H9 (cell line): ENCODE results near the gene SLC2A11. TPM values are rescaled to one million over a fixed set of nuclear protein-coding genes. Genes with fewer than 3 reads are reported as not detected.

Source experiments
- DNase-seq: peaks from one replicate; pipeline ENCODE4 v3.0.0-alpha.2; 2017
- H2AFZ ChIP-seq: one replicate; pipeline ENCODE4 v1.6.1; 2013; ENCODE audit warnings: mild to moderate bottlenecking, low read length, control low read depth, moderate library complexity
- H2AK5ac ChIP-seq: 2 replicates; pipeline ENCODE4 v1.6.1; 2013; ENCODE audit warnings: low read length, control low read depth, mixed read lengths; ENCODE audit not compliant: insufficient read length
- H2BK120ac ChIP-seq: one replicate; pipeline ENCODE4 v1.6.1; 2013; ENCODE audit warnings: low read depth, mild to moderate bottlenecking, low read length, control low read depth, inconsistent platforms; ENCODE audit not compliant: poor library complexity, severe bottlenecking
- H2BK12ac ChIP-seq: 2 replicates; pipeline ENCODE4 v1.6.1; 2013; ENCODE audit warnings: low read length, control low read depth, mixed read lengths, low read depth; ENCODE audit not compliant: insufficient read length
- H2BK15ac ChIP-seq: 2 replicates; pipeline ENCODE4 v1.6.1; 2013; ENCODE audit warnings: low read depth, low read length, control low read depth
- H2BK20ac ChIP-seq: one replicate; pipeline ENCODE4 v1.6.1; 2013; ENCODE audit warnings: low read depth, mild to moderate bottlenecking, low read length, control low read depth, inconsistent platforms; ENCODE audit not compliant: poor library complexity, severe bottlenecking
- H2BK5ac ChIP-seq: 2 replicates; pipeline ENCODE4 v1.6.1; 2013; ENCODE audit warnings: low read length, control low read depth, mixed read lengths; ENCODE audit not compliant: insufficient read length
- H3K14ac ChIP-seq: 2 replicates; pipeline ENCODE4 v1.6.1; 2013; ENCODE audit warnings: low read length, control low read depth; ENCODE audit not compliant: insufficient read depth
- H3K18ac ChIP-seq: 2 replicates; pipeline ENCODE4 v1.6.1; 2013; ENCODE audit warnings: low read depth, mild to moderate bottlenecking, mixed read lengths, low read length, control low read depth; ENCODE audit not compliant: insufficient read length
- H3K23ac ChIP-seq: 2 replicates; pipeline ENCODE4 v1.6.1; 2013; ENCODE audit warnings: low read length, control low read depth, mixed read lengths, low read depth; ENCODE audit not compliant: insufficient read length
- H3K23me2 ChIP-seq: 2 replicates; pipeline ENCODE4 v1.6.1; 2013; ENCODE audit warnings: low read depth, mild to moderate bottlenecking, mixed read lengths, low read length, control low read depth; ENCODE audit not compliant: insufficient read length, poor library complexity, severe bottlenecking
- H3K27ac ChIP-seq: 2 replicates; pipeline ENCODE4 v1.5.1; 2013; ENCODE audit warnings: low read length, control low read depth, mixed read lengths, low read depth; ENCODE audit not compliant: insufficient read length
- H3K27me3 ChIP-seq: 2 replicates; pipeline ENCODE4 v1.6.1; 2013; ENCODE audit warnings: low read length, control low read depth, inconsistent platforms; ENCODE audit not compliant: insufficient read depth
- H3K4ac ChIP-seq: 2 replicates; pipeline ENCODE4 v1.6.1; 2013; ENCODE audit warnings: low read depth, mild to moderate bottlenecking, control low read depth, inconsistent platforms, low read length, moderate library complexity
- H3K4me1 ChIP-seq: 2 replicates; pipeline ENCODE4 v1.6.1; 2013; ENCODE audit warnings: low read length, control low read depth, inconsistent platforms; ENCODE audit not compliant: insufficient read depth
- H3K4me2 ChIP-seq: 2 replicates; pipeline ENCODE4 v1.6.1; 2013; ENCODE audit warnings: low read length, control low read depth, mixed read lengths; ENCODE audit not compliant: insufficient read length, insufficient read depth
- H3K56ac ChIP-seq: 2 replicates; pipeline ENCODE4 v1.6.1; 2013; ENCODE audit warnings: low read depth, mild to moderate bottlenecking, mixed read lengths, low read length, control low read depth; ENCODE audit not compliant: insufficient read length
- H3K79me1 ChIP-seq: 2 replicates; pipeline ENCODE4 v1.6.1; 2013; ENCODE audit warnings: low read depth, mild to moderate bottlenecking, moderate library complexity, low read length, control low read depth, inconsistent platforms; ENCODE audit not compliant: insufficient read depth, poor library complexity, severe bottlenecking
- H3K79me2 ChIP-seq: 2 replicates; pipeline ENCODE4 v1.6.1; 2013; ENCODE audit warnings: low read length, control low read depth, inconsistent platforms; ENCODE audit not compliant: insufficient read depth
- H3K9ac ChIP-seq: 2 replicates; pipeline ENCODE4 v1.6.1; 2013; ENCODE audit warnings: low read length, control low read depth, mixed read lengths; ENCODE audit not compliant: insufficient read length; ENCODE audit errors: extremely low read depth
- H3K9me3 ChIP-seq: one replicate; pipeline ENCODE4 v1.6.1; 2013; ENCODE audit warnings: low read depth, low read length, inconsistent platforms; ENCODE audit not compliant: control insufficient read depth
- H3T11ph ChIP-seq: one replicate; pipeline ENCODE4 v1.6.1; 2013; ENCODE audit warnings: mild to moderate bottlenecking, low read length, control low read depth, inconsistent platforms
- H4K20me1 ChIP-seq: one replicate; pipeline ENCODE4 v1.6.1; 2013; ENCODE audit not compliant: control insufficient read depth, insufficient read length, insufficient read depth
- H4K5ac ChIP-seq: 2 replicates; pipeline ENCODE4 v1.6.1; 2013; ENCODE audit warnings: low read depth, mild to moderate bottlenecking, mixed read lengths, low read length, control low read depth; ENCODE audit not compliant: insufficient read length
- H4K8ac ChIP-seq: replicated peaks from 2 replicates; pipeline ENCODE4 v1.6.1; 2013; ENCODE audit warnings: low read length, control low read depth, mixed read lengths, low read depth; ENCODE audit not compliant: insufficient read length
- H4K91ac ChIP-seq: 2 replicates; pipeline ENCODE4 v1.6.1; 2013; ENCODE audit warnings: low read depth, mild to moderate bottlenecking, moderate library complexity, mixed read lengths, low read length, control low read depth; ENCODE audit not compliant: insufficient read length
- H3K27ac Mint-ChIP-seq, 3 experiments: 2 replicates in 2 of 3; 3 replicates in 1 of 3; pipeline ENCODE4 v1.8.0; 2020 to 2021; ENCODE audit warnings: mixed read lengths in 3 of 3, mild to moderate bottlenecking in 1 of 3, moderate library complexity in 1 of 3
- H3K27me3 Mint-ChIP-seq: 2 replicates; pipeline ENCODE4 v1.8.0; 2021; ENCODE audit warnings: low read depth, mild to moderate bottlenecking, moderate library complexity, mixed read lengths
- H3K36me3 Mint-ChIP-seq, 3 experiments: 2 replicates in 2 of 3; 3 replicates in 1 of 3; pipeline ENCODE4 v1.8.0; 2020 to 2021; ENCODE audit warnings: low read depth in 3 of 3, mixed read lengths in 3 of 3; ENCODE audit not compliant: insufficient read depth in 1 of 3
- H3K4me1 Mint-ChIP-seq, 2 experiments: 2 replicates each; pipeline ENCODE4 v1.8.0; 2020; ENCODE audit warnings: mixed read lengths in 2 of 2
- H3K4me3 Mint-ChIP-seq, 2 experiments: 2 replicates in 1 of 2; 3 replicates in 1 of 2; pipeline ENCODE4 v1.8.0; 2020 to 2021; ENCODE audit warnings: mild to moderate bottlenecking in 2 of 2, mixed read lengths in 2 of 2, moderate library complexity in 1 of 2
- H3K9me3 Mint-ChIP-seq, 2 experiments: 2 replicates in 1 of 2; 3 replicates in 1 of 2; pipeline ENCODE4 v1.8.0; 2020; ENCODE audit warnings: mild to moderate bottlenecking in 2 of 2, mixed read lengths in 2 of 2, moderate library complexity in 1 of 2
- CTCF ChIP-seq: fragments of 200-600 bp; sonication (generic); conservative IDR thresholded peaks from 3 replicates; pipeline ENCODE4 v1.8.0; 2021; ENCODE audit warnings: antibody characterized with exemption, mild to moderate bottlenecking
- WGBS: extraction: QIAGEN DNeasy Blood & Tissue Kit; methylation state at CpG from one replicate; pipeline ENCODE4 v1.1.7; 2013; ENCODE audit warnings: missing lambda C conversion rate, low lambda C conversion rate, mixed read lengths; ENCODE audit not compliant: insufficient read length; ENCODE audit errors: extremely low coverage; 5-methylcytosine and 5-hydroxymethylcytosine counted together
- total RNA-seq: library from RNA; stranded (reverse); gene quantifications from 2 replicates; pipeline ENCODE4 v1.2.1, GENCODE V29; 2021

SLC2A11 gene
- total RNA-seq, 1 experiment from 2014 or later: 15.0 TPM

- Histone ChIP-seq H2BK20ac (no peak overlapping the region), H3K56ac (no peak overlapping the region), H2BK12ac (no peak overlapping the region), H3K9me3 (no peaks in the 10 kb centered on the region), H3K27me3 (no peaks in the 10 kb centered on the region; the same call in 1 of the 2 replicates), H3K4me2 (no peak overlapping the region), H2BK5ac (no peak overlapping the region), H2BK15ac (no peak overlapping the region), H4K20me1 (no peaks in the 10 kb centered on the region), H2BK120ac (no peak overlapping the region), H3K79me2 (no peaks in the 10 kb centered on the region), H3K4ac (no peak overlapping the region), H3K4me1 (no peaks in the 10 kb centered on the region; the same call in 1 of the 2 replicates), H2AK5ac (no peak overlapping the region), H3K18ac (no peak overlapping the region), H3K23me2 (peaks cover 6% of the 10 kb centered on the region), H3K79me1 (no peaks in the 10 kb centered on the region), H3K23ac (no peak overlapping the region), H3K27ac (no peak overlapping the region), H4K5ac (no peak overlapping the region), H3K9ac (no peak overlapping the region), H3K14ac (no peak overlapping the region), H3T11ph (no peak overlapping the region), H2AFZ (no peak overlapping the region), H4K8ac (no peak overlapping the region), H4K91ac (no peak overlapping the region)
- peaks cover 21% of the 10 kb centered on the region for H3K27me3 Mint-ChIP-seq
- peaks cover 0 to 3% of the 10 kb centered on the region in 2 experiments; a peak in 1 of 5 replicates for H3K9me3 Mint-ChIP-seq
- DNase-seq: no peak
- no CpG with 5 or more reads among the region's 5 CpGs for WGBS
- TF ChIP-seq CTCF: no peak
- peaks cover 14 to 21% of the 10 kb centered on the region in 2 experiments for H3K4me1 Mint-ChIP-seq
- peaks cover 6 to 15% (median 13%) of the 10 kb centered on the region in 3 experiments; a peak in 6 of 7 replicates for H3K36me3 Mint-ChIP-seq
- peak overlapping the region in 2 of 3 experiments; percentile 6 to 39; a peak in 2 of 7 replicates for H3K27ac Mint-ChIP-seq
- peak overlapping the region in 1 of 2 experiments; percentile 48; a peak in 2 of 5 replicates for H3K4me3 Mint-ChIP-seq
Observed at GRCh38 chr22:23836281-23836680, 21.4 kb upstream of the SLC2A11 start.
